Inferior parietal cortex (tissue), 1 donor: ENCODE data around the gene RRAS.

Experiments used
- DNase-seq: peaks from one replicate; pipeline ENCODE4 v3.0.0-alpha.2; 2016; ENCODE audit errors: extremely low spot score

Gene RRAS

GRCh38 chr19:49595819-49596404 is 44.0 kb downstream of the RRAS start:
- no peak for DNase-seq

- DNase-seq = no peak
Observed at GRCh38 chr19:49594993-49595818, 44.7 kb downstream of the RRAS start.

GRCh38 chr19:49594157-49594992 is 45.6 kb downstream of the RRAS start:
- DNase-seq = no peak

GRCh38 chr19:49593233-49594113 is 46.5 kb downstream of the RRAS start:
- peak; percentile 89 for DNase-seq

GRCh38 chr19:49592486-49593232 is 47.3 kb downstream of the RRAS start:
- no peak for DNase-seq

GRCh38 chr19:49591731-49592485 is 48.0 kb downstream of the RRAS start:
- DNase-seq = peak; percentile 31

GRCh38 chr19:49590971-49591730 is 48.8 kb downstream of the RRAS start, which contains the start of gene PRR12:
TSS of gene PRR12 (plus strand) at chr19:49591182. CDS start at chr19:49591655, 473 bp downstream.
- peak; percentile 75 for DNase-seq

GRCh38 chr19:49590071-49590970 is 49.6 kb downstream of the RRAS start:
- DNase-seq = peak; percentile 81

GRCh38 chr19:49589502-49589905 is 50.4 kb downstream of the RRAS start:
- no peak for DNase-seq

- no peak for DNase-seq
Observed at GRCh38 chr19:49588365-49589122, 51.4 kb downstream of the RRAS start.

- no peak for DNase-seq
Observed at GRCh38 chr19:49587227-49587626, 52.7 kb downstream of the RRAS start.
